HG02943 (cell line): ENCODE data around the gene POLR2J3.
"Not testable (repeated sequence)": the region's sequence is repeated elsewhere in the genome, so short reads cannot be mapped to it uniquely, and the experiment has no call there.

ENCODE experiments used
- ATAC-seq: cut with Tn5 transposase; IDR thresholded peaks from one replicate; pipeline ENCODE4 v1.9.1; 2021; ENCODE audit warnings: mild to moderate bottlenecking, low read depth, moderate library complexity; ENCODE audit not compliant: unreplicated experiment

POLR2J3 gene

DNA sequence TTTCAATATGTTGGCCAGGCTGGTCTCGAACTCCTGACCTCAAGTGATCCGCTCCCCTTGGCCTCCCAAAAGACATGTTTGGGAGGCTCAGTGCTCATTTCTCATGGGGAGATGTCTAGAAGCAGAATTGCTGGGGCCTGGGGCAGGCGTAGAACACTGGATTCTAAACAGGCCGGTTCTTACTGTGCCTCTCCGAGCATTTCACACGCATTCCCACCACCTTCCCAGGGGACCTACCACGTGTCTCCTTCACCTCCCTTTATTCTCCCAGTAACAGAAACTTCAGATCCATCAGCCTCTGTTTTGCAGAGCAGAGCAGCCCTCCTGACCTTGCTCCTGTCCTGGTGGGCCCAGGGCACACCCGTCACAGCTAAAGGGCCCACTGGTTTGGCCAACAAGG, 45.2 kb downstream of the POLR2J3 start:
- ATAC-seq, result not testable (repeated sequence)

DNA sequence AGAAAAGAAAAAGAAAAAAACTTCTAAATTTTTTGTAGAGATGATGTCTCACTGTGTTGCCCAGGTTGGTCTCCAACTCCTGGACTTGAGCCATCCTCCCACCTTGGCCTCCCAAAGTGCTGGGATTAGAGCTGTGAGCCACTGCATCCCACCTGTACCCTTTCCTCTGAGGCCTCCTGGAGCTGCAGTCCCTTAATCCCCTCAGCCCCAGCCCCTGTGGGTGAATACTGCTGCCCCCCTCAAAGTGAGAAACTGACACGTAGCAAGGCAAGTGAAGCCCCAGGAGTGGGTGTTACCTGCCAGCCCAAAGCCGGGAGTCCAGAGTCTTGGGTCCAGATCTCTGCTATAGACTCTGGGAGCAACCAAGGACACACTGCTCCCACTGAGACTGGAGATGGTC, 47.6 kb downstream of the POLR2J3 start:
- not testable (repeated sequence) for ATAC-seq

GRCh38 chr7:102520797-102521196, 51.6 kb downstream of the POLR2J3 start:
- ATAC-seq, result not testable (repeated sequence)

DNA sequence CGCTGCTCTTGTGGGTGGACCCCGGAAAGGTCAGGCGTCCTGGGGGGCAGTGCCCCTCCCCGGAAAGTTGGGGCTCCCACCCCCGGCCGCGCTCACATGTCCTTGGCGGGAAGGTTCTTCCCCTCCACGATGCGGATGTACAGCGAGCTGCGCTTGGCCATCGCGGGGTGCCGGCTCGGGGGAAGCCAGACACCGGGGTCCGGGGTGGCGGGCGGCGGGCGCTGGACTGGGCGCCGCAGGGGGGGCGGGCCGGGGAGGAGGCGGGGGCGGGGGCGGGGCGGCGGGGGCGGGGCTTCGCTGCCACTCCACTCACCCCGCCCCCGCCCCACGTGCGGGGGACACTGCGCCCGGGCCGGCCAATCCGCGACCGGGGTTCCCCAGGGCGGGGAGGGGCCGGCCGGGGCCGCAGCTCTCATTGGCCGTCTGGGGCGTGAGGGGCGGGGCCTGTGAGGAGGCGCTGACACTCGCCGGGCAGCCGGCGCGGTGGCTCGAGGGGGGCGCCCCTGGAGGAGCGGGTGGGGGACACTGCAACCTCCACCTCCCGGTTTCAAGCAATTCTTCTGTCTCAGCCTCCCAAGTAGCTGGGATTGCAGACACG, 54.7 kb downstream of the POLR2J3 start, which contains the start of gene RASA4B:
Gene RASA4B (minus strand): TSS at position 228 of the 598 bp plus-strand sequence. CDS start 67 bp downstream, at position 161.
- peak; percentile 43 for ATAC-seq
